GM12874 (cell line): ENCODE results near the gene SMG6.

Source experiments
- CTCF ChIP-seq: IDR thresholded peaks from 2 replicates; pipeline ENCODE4 v1.5.1; 2011; ENCODE audit warnings: low read depth, mild to moderate bottlenecking, control low read depth, low read length, moderate library complexity; ENCODE audit not compliant: insufficient read depth

The SMG6 gene

GRCh38 chr17:2213291-2213960, 90.2 kb downstream of the SMG6 start:
- TF ChIP-seq CTCF = no peak

- TF ChIP-seq CTCF = no peak
These were observed 91.1 kb downstream of the SMG6 start for GRCh38 chr17:2212400-2212981.

DNA sequence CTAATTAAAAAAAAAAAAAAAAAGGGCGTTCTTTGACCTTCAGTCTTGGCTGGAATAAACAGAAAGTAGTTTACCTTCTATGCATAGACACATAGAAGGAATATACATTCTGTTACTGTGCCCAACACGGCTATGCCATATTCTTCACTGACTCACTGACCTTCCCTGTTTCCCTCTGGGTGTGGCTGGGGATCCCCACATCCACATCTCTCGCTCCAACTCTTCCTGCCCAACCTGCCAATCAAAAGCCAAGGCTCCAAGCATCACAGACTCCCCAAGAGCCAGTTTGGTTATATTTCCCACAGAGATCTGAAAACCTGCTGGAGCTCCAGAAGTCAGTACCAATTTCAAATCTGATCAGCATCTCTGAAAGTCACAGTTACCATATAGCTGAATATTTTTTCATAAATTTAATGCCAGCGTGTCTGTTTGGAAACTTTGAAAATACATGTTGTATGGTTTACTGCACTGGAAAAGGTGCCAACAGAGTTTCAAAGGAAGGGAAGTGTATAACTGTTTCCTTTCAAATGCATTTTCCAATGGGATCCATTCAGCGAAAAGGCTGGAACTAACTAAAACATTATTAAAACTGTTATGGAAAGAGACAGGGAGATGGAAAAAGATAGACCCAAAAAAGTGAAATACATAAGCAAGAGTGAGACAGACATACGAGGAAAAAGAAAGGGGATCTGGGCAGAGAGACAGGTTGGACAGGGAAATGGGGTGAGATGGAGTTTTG, 91.8 kb downstream of the SMG6 start:
- TF ChIP-seq CTCF = no peak

GRCh38 chr17:2210726-2211125, 92.9 kb downstream of the SMG6 start:
- no peak for TF ChIP-seq CTCF

- TF ChIP-seq CTCF = no peak
These were observed 95.6 kb downstream of the SMG6 start for GRCh38 chr17:2207815-2208515.

DNA sequence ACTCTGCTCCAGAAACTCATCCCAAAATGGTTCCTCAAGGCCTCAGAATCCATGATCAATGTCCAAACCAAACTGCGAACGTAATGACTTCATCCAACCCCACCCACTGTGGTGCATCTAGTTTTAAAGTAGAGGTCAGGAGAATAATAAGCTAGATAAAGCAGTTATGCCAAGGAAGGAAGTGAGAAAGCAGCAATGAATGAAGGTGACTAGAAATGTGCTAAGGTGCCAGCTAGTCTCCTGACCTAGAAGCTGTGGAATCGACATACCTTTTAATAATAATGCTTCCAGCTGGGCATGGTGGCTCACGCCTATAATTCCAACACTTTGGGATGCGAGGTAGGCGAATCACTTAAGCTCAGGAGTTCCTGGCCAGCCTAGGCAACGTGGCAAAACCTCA, 99.2 kb downstream of the SMG6 start:
- no peak for TF ChIP-seq CTCF

DNA sequence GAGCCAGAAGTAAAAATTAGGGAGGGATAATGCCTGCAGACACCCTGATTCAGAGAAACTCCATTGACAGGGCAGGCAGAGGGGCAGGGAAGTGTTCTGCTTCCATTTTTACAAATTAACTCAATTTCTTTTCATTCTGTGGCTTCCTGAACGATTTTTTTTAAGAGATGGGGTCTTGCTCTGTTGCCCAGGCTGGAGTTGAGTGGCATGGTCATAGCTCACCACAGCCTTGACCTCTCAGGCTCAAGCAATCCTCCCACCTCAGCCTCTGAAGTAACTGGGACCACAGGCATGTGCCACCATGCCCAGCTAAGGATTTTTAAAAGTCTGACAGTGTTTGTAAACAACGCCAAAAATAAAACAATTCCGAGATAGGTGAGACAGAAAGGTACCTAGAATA, 99.8 kb downstream of the SMG6 start:
- no peak for TF ChIP-seq CTCF
